Spleen (tissue), 11 donors: ENCODE results near the gene TBXA2R. TPM values are rescaled to one million over a fixed set of nuclear protein-coding genes. Genes with fewer than 3 reads are reported as not detected.

ENCODE experiments used
- DNase-seq: peaks from one replicate; pipeline ENCODE4 v3.0.0-alpha.2; 2020
- H3K27ac ChIP-seq, 8 donors: fragments of 200-600 bp; sonication (generic) in 7 of 8; 1 replicate in 4 of 8; 2 replicates in 4 of 8; pipeline versions ENCODE4 v1.5.0 to v1.8.0; 2016 to 2021; ENCODE audit warnings: inconsistent platforms in 4 of 8, mild to moderate bottlenecking in 4 of 8, moderate library complexity in 1 of 8
- H3K27me3 ChIP-seq, 7 donors: fragments of 200-600 bp; sonication (generic) in 6 of 7; replicated peaks in 1 of 7; 1 replicate in 4 of 7; 2 replicates in 3 of 7; pipeline versions ENCODE4 v1.5.0 to v1.8.0; 2016 to 2021; ENCODE audit warnings: inconsistent platforms in 3 of 7, mild to moderate bottlenecking in 1 of 7
- H3K36me3 ChIP-seq, 6 donors: fragments of 200-600 bp; sonication (generic) in 5 of 6; 1 replicate in 4 of 6; 2 replicates in 2 of 6; pipeline versions ENCODE4 v1.5.0 to v1.8.0; 2016 to 2021; ENCODE audit warnings: inconsistent platforms in 2 of 6
- H3K4me1 ChIP-seq, 6 donors: fragments of 200-600 bp; sonication (generic) in 5 of 6; 1 replicate in 3 of 6; 2 replicates in 3 of 6; pipeline versions ENCODE4 v1.5.0 to v1.8.0; 2016 to 2021; ENCODE audit warnings: inconsistent platforms in 3 of 6
- H3K4me3 ChIP-seq, 8 donors: fragments of 200-600 bp; sonication (generic) in 7 of 8; 1 replicate in 4 of 8; 2 replicates in 4 of 8; pipeline versions ENCODE4 v1.5.0 to v1.8.0; 2016 to 2021; ENCODE audit warnings: inconsistent platforms in 4 of 8, mild to moderate bottlenecking in 4 of 8, moderate library complexity in 2 of 8
- H3K9me3 ChIP-seq, 8 donors: fragments of 200-600 bp; sonication (generic) in 7 of 8; 1 replicate in 4 of 8; 2 replicates in 4 of 8; pipeline versions ENCODE4 v1.5.0 to v1.8.0; 2016 to 2021; ENCODE audit warnings: inconsistent platforms in 4 of 8
- CTCF ChIP-seq, 11 experiments: fragments of 200-600 bp in 7 of 11; fragments of 450-650 bp in 4 of 11; sonication (generic) in 4 of 11; IDR thresholded peaks in 8 of 11; conservative IDR thresholded peaks in 3 of 11; 1 replicate in 7 of 11; 2 replicates in 4 of 11; pipeline versions ENCODE4 v1.4.0 to v1.8.0; 2016 to 2021; ENCODE audit warnings: antibody characterized with exemption in 11 of 11, inconsistent platforms in 4 of 11, mild to moderate bottlenecking in 1 of 11
- POLR2A ChIP-seq, 3 donors: fragments of 450-650 bp; IDR thresholded peaks; one replicate each; pipeline ENCODE4 v1.5.1; 2017; ENCODE audit warnings: antibody characterized with exemption in 3 of 3, mild to moderate bottlenecking in 1 of 3
- POLR2AphosphoS5 ChIP-seq, 3 donors: sonication (generic); formaldehyde crosslinking; IDR thresholded peaks; one replicate each; pipeline ENCODE4 v1.5.1; 2017; ENCODE audit warnings: antibody characterized with exemption in 3 of 3
- WGBS, 5 donors: extraction: QIAGEN DNeasy Blood & Tissue Kit in 3 of 5; methylation state at CpG; one replicate each; pipeline versions ENCODE4 v1.1.5 to v1.1.7; 2013 to 2018; 5-methylcytosine and 5-hydroxymethylcytosine counted together
- intact Hi-C: fragments of 100-400 bp; cut with DNase I; formaldehyde crosslinking; loops from one replicate; pipeline ENCODE4 v1.15.0; 2023; ENCODE audit warnings: low total_unique reads
- polyA plus RNA-seq, 3 donors: library from polyadenylated mRNA; stranded (reverse); fragments of 200-250 nt; gene quantifications; one replicate each; pipeline ENCODE4 v1.2.1, GENCODE V29; 2013
- total RNA-seq, 7 donors: library from RNA; depleted of rRNA in 3 of 7; stranded (reverse); fragments of >200 nt in 3 of 7; fragmentation: NEBNext Ultra II Directional in 4 of 7; extraction: Animal tissue kit (Norgen Biotek cat#: 25700) in 4 of 7; gene quantifications; one replicate each; pipeline versions ENCODE4 v1.1.0 to v1.2.1, GENCODE V29; 2016 to 2021
- donor health status: healthy with polysubstance abuse.
- donor health status: DM: no; HTN: no; CAD: no; lungs with moderate emphysema.
- donor health status: DM: no; HTN: no; CAD: no.
- donor health status: Bipolar disorder and iron deficiency.
- donor health status: healthy.
- donor health status: DM: no; HTN: no; CAD: no.
- donor health status: DM: yes; HTN: yes; CAD: no.

The TBXA2R gene
- total and polyA plus RNA-seq, 10 donors: 2.1 to 16.1 (median 10.5) TPM

- H3K27ac ChIP-seq: peak overlapping the region in 2 of 8 donors; percentile 4 to 21
- no peaks in the 10 kb centered on the region for H3K9me3 ChIP-seq
- intact Hi-C loops: loop anchor here (10.0 kb wide), 1 partner anchor 58 kb away; the partner anchor contains the start of gene MFSD12
- TF ChIP-seq POLR2A (IDR thresholded peaks at IDR 0.05) (no peak), CTCF (IDR thresholded peaks at IDR 0.05 in 8 of 11, conservative IDR thresholded peaks at IDR 0.05 in 3 of 11) (no peak), POLR2AphosphoS5 (IDR thresholded peaks at IDR 0.05) (peak in 1 of 3 donors; percentile 49)
- peak; percentile 76 for DNase-seq
- 88 to 92% (median 91%) methylated on average over 65 to 79 of the region's 79 CpGs for WGBS, 5 donors
- H3K27me3 ChIP-seq: peaks cover 0 to 5% (median 0%) of the 10 kb centered on the region in 7 donors
- peaks cover 0 to 65% (median 47%) of the 10 kb centered on the region in 6 donors for H3K4me1 ChIP-seq
- peaks cover 0 to 77% (median 35%) of the 10 kb centered on the region in 6 donors for H3K36me3 ChIP-seq
- no peak overlapping the region for H3K4me3 ChIP-seq
Measured at GRCh38 chr19:3612901-3613741, 6.4 kb upstream of the TBXA2R start.

- Histone ChIP-seq H3K27me3 (peaks cover 0 to 13% (median 0%) of the 10 kb centered on the region in 7 donors), H3K27ac (peak overlapping the region in 2 of 8 donors; percentile 4 to 21), H3K9me3 (no peaks in the 10 kb centered on the region), H3K4me3 (no peak overlapping the region), H3K4me1 (peaks cover 7 to 65% (median 47%) of the 10 kb centered on the region in 6 donors), H3K36me3 (peaks cover 0 to 72% (median 35%) of the 10 kb centered on the region in 6 donors)
- TF ChIP-seq CTCF (IDR thresholded peaks at IDR 0.05 in 8 of 11, conservative IDR thresholded peaks at IDR 0.05 in 3 of 11) (no peak), POLR2A (IDR thresholded peaks at IDR 0.05) (no peak), POLR2AphosphoS5 (IDR thresholded peaks at IDR 0.05) (no peak)
- no peak for DNase-seq
- 95 to 99% (median 97%) methylated on average over 23 to 33 of the region's 33 CpGs for WGBS, 5 donors
- intact Hi-C loops: loop anchor here (10.0 kb wide), 1 partner anchor 58 kb away; the partner anchor contains the start of gene MFSD12
Measured at GRCh38 chr19:3612330-3612729, 5.7 kb upstream of the TBXA2R start.

GRCh38 chr19:3611841-3612240, 5.2 kb upstream of the TBXA2R start:
- Histone ChIP-seq H3K36me3 (peaks cover 0 to 67% (median 35%) of the 10 kb centered on the region in 6 donors), H3K27me3 (peaks cover 0 to 18% (median 3%) of the 10 kb centered on the region in 7 donors), H3K27ac (peak overlapping the region in 3 of 8 donors; percentile 87 to 91 (median 88)), H3K4me1 (peaks cover 12 to 65% (median 47%) of the 10 kb centered on the region in 6 donors), H3K9me3 (no peaks in the 10 kb centered on the region), H3K4me3 (no peak overlapping the region)
- intact Hi-C loops: loop anchor here (10.0 kb wide), 1 partner anchor 57 kb away; the partner anchor contains the start of gene MFSD12
- 85 to 96% (median 92%) methylated on average over 34 to 36 of the region's 36 CpGs for WGBS, 5 donors
- no peak for DNase-seq
- TF ChIP-seq POLR2AphosphoS5 (IDR thresholded peaks at IDR 0.05) (peak in 1 of 3 donors; percentile 3), POLR2A (IDR thresholded peaks at IDR 0.05) (no peak)

GRCh38 chr19:3610745-3611717, 4.4 kb upstream of the TBXA2R start:
- no peak for TF ChIP-seq CTCF (IDR thresholded peaks at IDR 0.05 in 8 of 11, conservative IDR thresholded peaks at IDR 0.05 in 3 of 11)
- TF ChIP-seq POLR2AphosphoS5 (IDR thresholded peaks at IDR 0.05): peak in 1 of 3 donors; percentile 66
- peaks cover 15 to 68% (median 55%) of the 10 kb centered on the region in 6 donors for H3K4me1 ChIP-seq
- WGBS, 5 donors: 76 to 86% (median 79%) methylated on average over 18 to 41 of the region's 41 CpGs
- no peaks in the 10 kb centered on the region for H3K9me3 ChIP-seq
- no peak overlapping the region for H3K4me3 ChIP-seq
- intact Hi-C loops: loop anchor here (10.0 kb wide), 1 partner anchor 56 kb away; the partner anchor contains the start of gene MFSD12
- peak overlapping the region in 6 of 8 donors; percentile 27 to 91 (median 85) for H3K27ac ChIP-seq
- peak; percentile 74 for DNase-seq
- peaks cover 0 to 61% (median 35%) of the 10 kb centered on the region in 6 donors for H3K36me3 ChIP-seq
- peaks cover 0 to 26% (median 11%) of the 10 kb centered on the region in 7 donors for H3K27me3 ChIP-seq
